ENCODE data around the gene CADPS2.

CADPS2 gene

DNA sequence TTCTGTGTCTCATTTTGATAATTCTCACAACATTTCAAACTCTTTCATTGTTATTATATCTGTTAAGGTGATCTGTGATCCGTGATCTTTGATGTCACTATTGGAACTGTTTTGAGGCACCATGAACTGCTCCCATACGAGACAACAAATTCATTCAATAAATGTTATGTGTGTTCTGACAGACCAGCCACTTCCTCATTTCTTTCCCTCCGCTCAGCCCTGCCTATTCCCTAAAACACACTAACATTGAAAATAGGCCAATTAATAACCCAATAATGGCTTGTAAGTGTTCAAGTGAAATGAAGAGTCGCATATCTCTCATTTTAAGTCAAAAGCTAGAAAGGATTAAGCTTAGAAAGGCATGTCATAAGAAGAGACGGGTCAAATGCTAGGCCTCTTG lies 232.6 kb downstream of the CADPS2 start:
- no peak for TF ChIP-seq EZH2phosphoT487 (IDR thresholded peaks at IDR 0.05; ENCODE audit: low read length)
- TF ChIP-seq, protein P1, sequence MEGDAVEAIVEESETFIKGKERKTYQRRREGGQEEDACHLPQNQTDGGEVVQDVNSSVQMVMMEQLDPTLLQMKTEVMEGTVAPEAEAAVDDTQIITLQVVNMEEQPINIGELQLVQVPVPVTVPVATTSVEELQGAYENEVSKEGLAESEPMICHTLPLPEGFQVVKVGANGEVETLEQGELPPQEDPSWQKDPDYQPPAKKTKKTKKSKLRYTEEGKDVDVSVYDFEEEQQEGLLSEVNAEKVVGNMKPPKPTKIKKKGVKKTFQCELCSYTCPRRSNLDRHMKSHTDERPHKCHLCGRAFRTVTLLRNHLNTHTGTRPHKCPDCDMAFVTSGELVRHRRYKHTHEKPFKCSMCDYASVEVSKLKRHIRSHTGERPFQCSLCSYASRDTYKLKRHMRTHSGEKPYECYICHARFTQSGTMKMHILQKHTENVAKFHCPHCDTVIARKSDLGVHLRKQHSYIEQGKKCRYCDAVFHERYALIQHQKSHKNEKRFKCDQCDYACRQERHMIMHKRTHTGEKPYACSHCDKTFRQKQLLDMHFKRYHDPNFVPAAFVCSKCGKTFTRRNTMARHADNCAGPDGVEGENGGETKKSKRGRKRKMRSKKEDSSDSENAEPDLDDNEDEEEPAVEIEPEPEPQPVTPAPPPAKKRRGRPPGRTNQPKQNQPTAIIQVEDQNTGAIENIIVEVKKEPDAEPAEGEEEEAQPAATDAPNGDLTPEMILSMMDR (IDR thresholded peaks at IDR 0.05; ENCODE audit: low read length) = no peak
- Histone ChIP-seq H3K27me3 (replicated peaks; ENCODE audit: insufficient read depth, low read length) (no peaks in the 10 kb centered on the region), H3K27ac (ENCODE audit: low read length) (no peak overlapping the region), H3K4me1 (ENCODE audit: low read length) (no peaks in the 10 kb centered on the region), H3K9ac (ENCODE audit: low read length) (no peak overlapping the region), H3K79me2 (ENCODE audit: low read length) (no peaks in the 10 kb centered on the region), H3K36me3 (replicated peaks; ENCODE audit: insufficient read depth, low read length) (no peaks in the 10 kb centered on the region), H3K4me3 (ENCODE audit: low read length) (no peak overlapping the region), H2AFZ (ENCODE audit: low read length) (no peak overlapping the region), H4K20me1 (ENCODE audit: insufficient read depth, low read length) (no peaks in the 10 kb centered on the region), H3K4me2 (ENCODE audit: low read depth, low read length) (no peak overlapping the region), H3F3A (ENCODE audit: insufficient read depth, low read length) (no peaks in the 10 kb centered on the region), H3K9me2 (replicated peaks; ENCODE audit: insufficient read depth, low read length) (no peaks in the 10 kb centered on the region), H3K9me3 (replicated peaks; ENCODE audit: insufficient read depth, low read length) (no peaks in the 10 kb centered on the region)
- no peak for DNase-seq

DNA sequence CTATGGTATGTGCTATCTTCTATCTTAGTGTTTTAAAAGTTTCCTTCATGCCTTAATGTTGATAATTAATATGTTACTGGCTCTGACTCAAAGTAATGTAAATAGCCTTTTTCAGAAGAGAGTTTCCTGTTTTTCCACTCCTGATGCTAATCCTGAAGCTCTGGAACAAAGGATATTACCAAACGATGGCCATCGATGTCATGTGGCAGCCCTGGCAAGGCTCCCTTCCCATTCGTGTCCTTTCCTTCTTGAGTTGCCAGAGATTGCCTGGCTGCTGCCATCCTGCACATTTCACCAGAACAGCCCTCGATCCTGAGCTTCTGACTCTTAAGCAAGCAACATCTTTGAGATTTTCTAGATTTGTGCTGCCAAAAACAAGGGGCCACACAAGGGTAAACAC lies 233.4 kb downstream of the CADPS2 start:
- TF ChIP-seq EZH2phosphoT487 (IDR thresholded peaks at IDR 0.05; ENCODE audit: low read length) (no peak), EZH2 (optimal IDR thresholded peaks at IDR 0.05; ENCODE audit: low read depth, low read length) (no peak)
- TF ChIP-seq, protein P1 (IDR thresholded peaks at IDR 0.05; ENCODE audit: low read length) = no peak
- no peaks in the 10 kb centered on the region for H3F3A ChIP-seq (ENCODE audit: insufficient read depth, low read length)
- H3K36me3 ChIP-seq (replicated peaks; ENCODE audit: insufficient read depth, low read length) = no peaks in the 10 kb centered on the region
- H3K79me2 ChIP-seq (ENCODE audit: low read length) = no peaks in the 10 kb centered on the region
- H4K20me1 ChIP-seq (ENCODE audit: insufficient read depth, low read length) = no peaks in the 10 kb centered on the region
- no peak overlapping the region for H2AFZ ChIP-seq (ENCODE audit: low read length)
- H3K9ac ChIP-seq (ENCODE audit: low read length) = no peak overlapping the region
- H3K27ac ChIP-seq (ENCODE audit: low read length) = no peak overlapping the region
- no peaks in the 10 kb centered on the region for H3K27me3 ChIP-seq (replicated peaks; ENCODE audit: insufficient read depth, low read length)
- no peaks in the 10 kb centered on the region for H3K9me3 ChIP-seq (replicated peaks; ENCODE audit: insufficient read depth, low read length)
- no peaks in the 10 kb centered on the region for H3K9me2 ChIP-seq (replicated peaks; ENCODE audit: insufficient read depth, low read length)
- no peak for DNase-seq
- H3K4me1 ChIP-seq (ENCODE audit: low read length) = no peaks in the 10 kb centered on the region
- no peak overlapping the region for H3K4me2 ChIP-seq (ENCODE audit: low read depth, low read length)
- no peak overlapping the region for H3K4me3 ChIP-seq (ENCODE audit: low read length)

DNA sequence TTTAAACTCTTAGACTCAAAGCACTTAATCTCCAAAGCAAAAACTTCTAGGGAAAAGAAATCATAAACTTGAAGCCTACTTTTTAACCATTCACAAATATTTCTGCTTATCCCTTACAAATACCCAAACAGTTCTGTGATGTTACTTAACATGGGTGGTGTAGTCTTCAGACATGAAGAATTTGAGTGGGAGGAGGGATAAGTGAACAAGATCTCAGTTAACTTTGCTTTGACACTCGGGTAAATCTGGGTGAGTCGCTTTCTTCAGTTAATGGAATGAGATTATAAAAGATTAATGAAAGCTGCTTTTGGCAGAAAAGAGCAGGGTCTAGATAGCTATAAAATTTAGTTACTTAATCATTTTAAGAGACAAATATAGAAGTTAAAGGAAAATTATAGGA lies 234.8 kb downstream of the CADPS2 start:
- Histone ChIP-seq H3F3A (ENCODE audit: insufficient read depth, low read length) (no peaks in the 10 kb centered on the region), H3K36me3 (replicated peaks; ENCODE audit: insufficient read depth, low read length) (no peaks in the 10 kb centered on the region), H3K27ac (ENCODE audit: low read length) (no peak overlapping the region), H3K4me2 (ENCODE audit: low read depth, low read length) (no peak overlapping the region), H3K79me2 (ENCODE audit: low read length) (no peaks in the 10 kb centered on the region), H4K20me1 (ENCODE audit: insufficient read depth, low read length) (no peaks in the 10 kb centered on the region), H3K9me2 (replicated peaks; ENCODE audit: insufficient read depth, low read length) (no peaks in the 10 kb centered on the region), H3K9me3 (replicated peaks; ENCODE audit: insufficient read depth, low read length) (no peaks in the 10 kb centered on the region), H3K4me3 (ENCODE audit: low read length) (no peak overlapping the region), H2AFZ (ENCODE audit: low read length) (no peak overlapping the region), H3K4me1 (ENCODE audit: low read length) (no peaks in the 10 kb centered on the region), H3K9ac (ENCODE audit: low read length) (no peak overlapping the region), H3K27me3 (replicated peaks; ENCODE audit: insufficient read depth, low read length) (no peaks in the 10 kb centered on the region)
- no peak for DNase-seq
- TF ChIP-seq, protein P1 (IDR thresholded peaks at IDR 0.05; ENCODE audit: low read length) = no peak
- no peak for TF ChIP-seq EZH2phosphoT487 (IDR thresholded peaks at IDR 0.05; ENCODE audit: low read length)
- TF ChIP-seq EZH2 (optimal IDR thresholded peaks at IDR 0.05; ENCODE audit: low read depth, low read length) = no peak

All from MM.1S (cell line).